ENCODE measurements around the gene HOOK2. TPM values are rescaled to one million over a fixed set of nuclear protein-coding genes. Genes with fewer than 3 reads are reported as not detected.

HOOK2 gene
- total and polyA plus RNA-seq, 2 donors from 2014 or later, result 41.8 to 58.1 TPM

DNA sequence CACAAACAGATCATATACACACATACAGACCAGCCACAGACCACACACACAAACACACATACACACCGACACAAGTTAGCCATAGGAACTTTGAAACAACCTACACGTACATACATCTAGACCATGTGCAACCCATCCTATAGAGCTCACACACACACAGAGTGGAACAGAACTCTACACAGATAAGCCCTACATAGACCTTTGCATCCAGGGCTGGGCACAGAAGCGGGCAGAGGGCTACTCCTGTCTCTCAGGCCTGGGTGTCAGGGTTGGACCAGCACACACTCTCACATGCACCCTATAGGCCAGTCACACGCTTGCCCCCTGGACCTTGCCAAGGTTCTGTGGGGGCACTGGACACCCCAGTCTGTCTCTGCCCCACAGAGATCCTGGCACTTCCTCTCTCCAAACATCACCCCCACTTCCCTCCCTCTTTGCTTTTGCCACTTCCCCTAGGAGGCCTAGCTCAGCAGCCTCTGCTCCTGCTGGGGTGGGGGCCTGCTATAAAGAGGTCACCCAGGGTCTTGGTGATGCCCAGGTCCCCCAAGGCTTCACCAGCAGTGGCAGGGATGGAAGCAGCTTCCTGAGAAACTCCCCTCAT lies 10.2 kb upstream of the HOOK2 start:
- Histone ChIP-seq H3K27ac (ENCODE audit: low read depth in 2 of 2, low read length in 2 of 2) (peak overlapping the region; percentile 96 to 98), H3K36me3 (ENCODE audit: control insufficient read depth in 2 of 3, insufficient read depth in 3 of 3, low read length in 3 of 3) (no peaks in the 10 kb centered on the region), H3K9me3 (ENCODE audit: control insufficient read depth in 2 of 3, insufficient read depth in 1 of 3, low read length in 3 of 3) (no peaks in the 10 kb centered on the region), H3K4me1 (ENCODE audit: control insufficient read depth in 2 of 3, insufficient read depth in 2 of 3, low read depth in 1 of 3, low read length in 3 of 3) (peaks cover 6 to 50% (median 34%) of the 10 kb centered on the region in 3 donors), H3K9ac (ENCODE audit: low read length in 3 of 3) (peak overlapping the region in 1 of 3 donors; percentile 5), H3K4me3 (ENCODE audit: low read length in 3 of 3) (no peak overlapping the region), H3K27me3 (ENCODE audit: control insufficient read depth, insufficient read depth, low read length) (no peaks in the 10 kb centered on the region)
- TF ChIP-seq, protein P1, sequence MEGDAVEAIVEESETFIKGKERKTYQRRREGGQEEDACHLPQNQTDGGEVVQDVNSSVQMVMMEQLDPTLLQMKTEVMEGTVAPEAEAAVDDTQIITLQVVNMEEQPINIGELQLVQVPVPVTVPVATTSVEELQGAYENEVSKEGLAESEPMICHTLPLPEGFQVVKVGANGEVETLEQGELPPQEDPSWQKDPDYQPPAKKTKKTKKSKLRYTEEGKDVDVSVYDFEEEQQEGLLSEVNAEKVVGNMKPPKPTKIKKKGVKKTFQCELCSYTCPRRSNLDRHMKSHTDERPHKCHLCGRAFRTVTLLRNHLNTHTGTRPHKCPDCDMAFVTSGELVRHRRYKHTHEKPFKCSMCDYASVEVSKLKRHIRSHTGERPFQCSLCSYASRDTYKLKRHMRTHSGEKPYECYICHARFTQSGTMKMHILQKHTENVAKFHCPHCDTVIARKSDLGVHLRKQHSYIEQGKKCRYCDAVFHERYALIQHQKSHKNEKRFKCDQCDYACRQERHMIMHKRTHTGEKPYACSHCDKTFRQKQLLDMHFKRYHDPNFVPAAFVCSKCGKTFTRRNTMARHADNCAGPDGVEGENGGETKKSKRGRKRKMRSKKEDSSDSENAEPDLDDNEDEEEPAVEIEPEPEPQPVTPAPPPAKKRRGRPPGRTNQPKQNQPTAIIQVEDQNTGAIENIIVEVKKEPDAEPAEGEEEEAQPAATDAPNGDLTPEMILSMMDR (IDR thresholded peaks at IDR 0.05; ENCODE audit: borderline replicate concordance, extremely low read depth, insufficient read depth), result no peak
- DNase-seq (peak in 1 of 5 donors; percentile 19), FAIRE-seq (no peak)
- intact Hi-C loops (cut with DNase I), result no loop called here

DNA sequence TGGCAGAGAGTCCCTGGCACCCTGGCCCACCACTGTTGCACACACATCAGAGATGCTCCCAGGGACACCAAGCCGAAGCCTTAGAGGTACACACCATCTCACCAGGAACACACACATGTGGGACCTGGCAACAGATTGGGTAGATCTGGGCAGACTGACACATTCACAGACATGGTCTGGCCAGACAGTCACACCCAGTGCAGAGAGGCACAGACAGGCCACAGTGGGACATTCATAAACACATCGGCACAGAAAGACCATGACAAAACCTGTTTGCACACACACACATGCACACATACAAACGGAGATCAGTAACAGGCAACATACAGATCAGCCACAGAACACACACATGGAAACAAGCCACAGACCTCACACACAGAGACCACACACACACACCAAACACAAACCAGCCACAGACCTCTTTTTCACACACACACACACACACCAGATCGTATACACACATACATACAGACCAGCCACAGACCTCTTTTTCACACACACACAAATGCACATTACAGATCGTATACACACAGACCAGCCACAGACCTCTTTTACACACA lies 9.6 kb upstream of the HOOK2 start:
- peak overlapping the region; percentile 96 to 98 for H3K27ac ChIP-seq (ENCODE audit: low read depth in 2 of 2, low read length in 2 of 2)
- intact Hi-C loops (cut with DNase I), result no loop called here
- FAIRE-seq, result no peak
- peak overlapping the region in 1 of 3 donors; percentile 7 for H3K4me3 ChIP-seq (ENCODE audit: low read length in 3 of 3)
- H3K36me3 ChIP-seq (ENCODE audit: control insufficient read depth in 2 of 3, insufficient read depth in 3 of 3, low read length in 3 of 3), result no peaks in the 10 kb centered on the region
- H3K9me3 ChIP-seq (ENCODE audit: control insufficient read depth in 2 of 3, insufficient read depth in 1 of 3, low read length in 3 of 3), result no peaks in the 10 kb centered on the region
- TF ChIP-seq, protein P1 (IDR thresholded peaks at IDR 0.05; ENCODE audit: borderline replicate concordance, extremely low read depth, insufficient read depth), result no peak
- H3K4me1 ChIP-seq (ENCODE audit: control insufficient read depth in 2 of 3, insufficient read depth in 2 of 3, low read depth in 1 of 3, low read length in 3 of 3), result peaks cover 6 to 48% (median 34%) of the 10 kb centered on the region in 3 donors
- peak overlapping the region in 2 of 3 donors; percentile 10 to 21 for H3K9ac ChIP-seq (ENCODE audit: low read length in 3 of 3)
- H3K27me3 ChIP-seq (ENCODE audit: control insufficient read depth, insufficient read depth, low read length), result no peaks in the 10 kb centered on the region
- DNase-seq, result peak in 2 of 5 donors; percentile 30 to 53

DNA sequence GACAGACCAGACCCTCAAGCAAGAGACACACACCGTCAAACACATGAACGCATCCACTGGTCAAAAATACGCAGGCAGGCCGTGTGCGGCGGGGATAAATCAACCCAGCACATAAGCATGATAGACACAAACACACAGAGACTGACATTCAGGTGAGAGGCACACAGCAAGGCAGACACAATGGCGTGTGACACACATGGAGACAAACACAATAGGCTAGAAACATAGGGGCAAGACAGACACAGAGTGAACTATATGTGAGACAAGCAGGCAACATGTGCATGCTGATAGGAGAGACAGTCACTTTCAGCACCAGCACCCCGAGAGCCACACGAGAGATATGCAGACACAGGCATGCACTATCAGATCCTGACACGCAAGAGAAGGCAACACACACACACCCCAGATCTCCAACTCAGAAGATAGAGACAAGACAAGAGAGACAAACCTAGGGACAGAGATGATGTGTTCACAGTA lies 9.1 kb upstream of the HOOK2 start:
- Histone ChIP-seq H3K36me3 (ENCODE audit: control insufficient read depth in 2 of 3, insufficient read depth in 3 of 3, low read length in 3 of 3) (no peaks in the 10 kb centered on the region), H3K27me3 (ENCODE audit: control insufficient read depth, insufficient read depth, low read length) (no peaks in the 10 kb centered on the region), H3K4me3 (ENCODE audit: low read length in 3 of 3) (peak overlapping the region in 2 of 3 donors; percentile 7 to 32), H3K27ac (ENCODE audit: low read depth in 2 of 2, low read length in 2 of 2) (peak overlapping the region; percentile 96 to 98), H3K9ac (ENCODE audit: low read length in 3 of 3) (peak overlapping the region in 2 of 3 donors; percentile 21 to 22), H3K4me1 (ENCODE audit: control insufficient read depth in 2 of 3, insufficient read depth in 2 of 3, low read depth in 1 of 3, low read length in 3 of 3) (peaks cover 6 to 48% (median 34%) of the 10 kb centered on the region in 3 donors), H3K9me3 (ENCODE audit: control insufficient read depth in 2 of 3, insufficient read depth in 1 of 3, low read length in 3 of 3) (no peaks in the 10 kb centered on the region)
- TF ChIP-seq, protein P1 (IDR thresholded peaks at IDR 0.05; ENCODE audit: borderline replicate concordance, extremely low read depth, insufficient read depth), result no peak
- DNase-seq (peak in 1 of 5 donors; percentile 34), FAIRE-seq (no peak)
- intact Hi-C loops (cut with DNase I), result no loop called here
